GM19438 (cell line): ENCODE measurements around the gene MARK3.

Experiments used
- ATAC-seq: cut with Tn5 transposase; IDR thresholded peaks from one replicate; pipeline ENCODE4 v1.9.1; 2021; ENCODE audit warnings: low read depth; ENCODE audit not compliant: unreplicated experiment

The MARK3 gene

DNA sequence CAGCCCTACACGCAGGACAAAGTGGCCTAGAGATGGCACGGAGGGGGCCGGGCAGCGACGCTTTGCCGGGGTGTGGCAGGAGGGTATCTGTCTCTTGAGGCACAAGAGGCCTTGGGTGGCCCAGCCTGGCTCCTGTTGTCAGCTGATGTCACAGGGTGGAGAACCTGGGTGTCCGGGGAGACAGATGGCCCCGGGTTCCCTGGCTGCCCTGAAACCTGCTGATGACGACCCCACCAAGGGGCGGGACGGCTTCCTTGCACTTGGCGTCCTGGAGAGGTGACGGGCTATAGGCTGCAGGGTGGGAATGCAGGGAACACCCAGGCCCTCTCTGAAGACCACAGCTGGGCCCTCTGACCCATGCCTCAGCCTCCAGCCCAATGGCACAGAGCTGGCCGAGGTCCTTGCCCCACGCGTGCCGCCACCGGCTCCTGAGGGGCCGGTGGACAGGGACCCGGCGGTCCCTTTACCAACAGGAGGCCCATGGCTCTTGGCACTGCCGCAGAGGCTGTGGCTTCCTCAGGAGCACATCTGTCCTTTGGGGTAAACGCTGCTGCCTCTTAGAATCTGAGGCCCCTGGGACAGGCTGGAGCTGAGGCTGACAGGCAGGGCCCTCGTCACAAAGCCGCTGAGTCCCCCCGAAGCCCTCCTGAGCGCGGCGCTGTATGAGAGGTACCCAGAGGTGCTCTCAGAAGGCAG lies 160.2 kb downstream of the MARK3 start:
- no peak for ATAC-seq

GRCh38 chr14:103545915-103546651 lies 160.9 kb downstream of the MARK3 start:
- ATAC-seq = no peak

- no peak for ATAC-seq
Measured at GRCh38 chr14:103546652-103547454, 161.6 kb downstream of the MARK3 start.

DNA sequence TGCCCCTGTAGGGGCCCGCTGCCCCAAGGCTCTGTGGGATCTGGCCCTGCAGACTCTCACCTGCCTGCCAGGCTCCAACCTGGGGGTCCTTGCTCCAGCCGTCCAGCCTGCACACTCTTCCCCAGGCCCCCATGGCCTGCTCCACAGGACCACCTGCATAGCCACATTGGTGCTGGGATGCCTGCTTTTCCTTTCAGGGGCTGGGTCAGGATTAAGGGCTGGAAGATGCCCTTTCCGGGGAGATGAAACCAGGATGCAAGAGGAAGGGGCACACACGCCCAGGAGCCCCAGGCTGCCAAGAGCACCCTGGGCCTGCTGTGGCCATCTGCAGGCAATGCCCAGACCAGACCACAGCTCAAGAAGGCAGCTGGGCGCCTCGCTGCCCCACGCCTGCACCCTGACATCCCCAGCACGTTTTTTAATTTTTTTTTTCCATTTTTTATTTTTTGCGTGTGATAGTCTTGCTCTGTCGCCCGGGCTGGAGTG lies 162.3 kb downstream of the MARK3 start:
- ATAC-seq = no peak

DNA sequence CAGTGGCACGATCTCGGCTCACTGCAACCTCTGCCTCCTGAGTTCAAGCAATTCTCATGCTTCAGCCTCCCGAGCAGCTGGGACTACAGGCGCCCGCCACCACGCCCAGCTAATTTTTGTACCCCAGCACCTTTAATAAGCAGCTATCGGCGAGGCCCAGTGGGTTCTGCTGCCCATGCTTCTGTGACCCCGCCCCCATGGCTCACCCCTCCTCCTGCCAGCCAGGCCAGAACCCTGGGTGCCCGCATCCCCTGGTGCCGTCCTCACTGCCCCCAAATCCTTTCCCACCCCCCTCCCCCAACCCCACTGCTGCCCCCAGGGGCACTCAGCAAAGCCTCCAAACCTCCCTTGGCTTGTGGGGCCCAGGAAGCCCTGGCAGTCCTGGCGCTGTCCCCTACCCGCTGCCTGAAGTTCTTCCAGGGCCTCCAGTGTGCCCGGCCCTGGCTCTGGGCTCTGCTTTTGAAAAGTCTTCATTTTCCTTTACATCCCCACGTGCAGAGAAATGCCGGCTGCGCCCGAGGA lies 162.8 kb downstream of the MARK3 start:
- ATAC-seq = no peak

DNA sequence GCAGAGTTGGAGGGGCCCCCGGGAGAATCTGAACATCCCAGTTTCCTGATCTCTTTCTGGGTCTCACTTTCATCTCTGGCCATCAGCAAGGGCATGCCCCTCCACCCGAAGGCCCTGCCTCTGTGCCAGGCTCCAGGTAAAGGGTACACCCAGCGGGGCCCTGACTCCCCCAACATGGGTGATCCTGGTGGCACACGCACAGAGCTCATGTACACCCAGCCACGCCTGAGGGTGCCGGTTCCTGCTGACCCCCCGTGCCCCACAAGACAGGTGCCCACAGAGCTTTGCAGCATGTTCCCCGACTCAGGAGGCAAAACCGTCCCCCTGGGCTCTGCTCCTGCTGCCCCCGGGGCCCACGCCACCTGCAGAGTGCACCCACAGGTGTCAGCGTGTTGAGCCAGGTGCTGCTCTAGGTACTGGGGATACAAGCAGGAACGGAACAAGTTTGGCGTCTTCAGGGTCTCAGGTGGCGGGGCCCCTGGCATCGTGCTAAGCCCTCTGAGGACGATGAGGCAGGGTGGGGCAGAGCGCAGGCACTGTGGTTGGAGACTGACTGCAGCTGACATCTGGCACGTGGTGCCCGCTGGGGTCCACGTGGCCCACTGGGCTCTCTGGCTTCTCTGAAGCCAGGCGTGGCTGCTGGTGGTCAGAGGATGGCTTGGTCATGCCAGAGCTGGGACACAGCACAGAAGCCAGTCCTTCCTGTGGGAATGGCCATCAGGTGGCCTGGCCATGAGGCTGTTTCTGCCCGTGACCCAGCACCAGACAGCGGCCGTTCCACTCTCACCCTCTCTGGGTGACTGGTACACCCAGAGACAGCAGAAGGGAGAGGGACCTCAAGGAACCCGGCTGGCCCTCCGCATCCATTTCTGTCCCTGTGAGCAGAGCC lies 163.5 kb downstream of the MARK3 start:
- no peak for ATAC-seq

DNA sequence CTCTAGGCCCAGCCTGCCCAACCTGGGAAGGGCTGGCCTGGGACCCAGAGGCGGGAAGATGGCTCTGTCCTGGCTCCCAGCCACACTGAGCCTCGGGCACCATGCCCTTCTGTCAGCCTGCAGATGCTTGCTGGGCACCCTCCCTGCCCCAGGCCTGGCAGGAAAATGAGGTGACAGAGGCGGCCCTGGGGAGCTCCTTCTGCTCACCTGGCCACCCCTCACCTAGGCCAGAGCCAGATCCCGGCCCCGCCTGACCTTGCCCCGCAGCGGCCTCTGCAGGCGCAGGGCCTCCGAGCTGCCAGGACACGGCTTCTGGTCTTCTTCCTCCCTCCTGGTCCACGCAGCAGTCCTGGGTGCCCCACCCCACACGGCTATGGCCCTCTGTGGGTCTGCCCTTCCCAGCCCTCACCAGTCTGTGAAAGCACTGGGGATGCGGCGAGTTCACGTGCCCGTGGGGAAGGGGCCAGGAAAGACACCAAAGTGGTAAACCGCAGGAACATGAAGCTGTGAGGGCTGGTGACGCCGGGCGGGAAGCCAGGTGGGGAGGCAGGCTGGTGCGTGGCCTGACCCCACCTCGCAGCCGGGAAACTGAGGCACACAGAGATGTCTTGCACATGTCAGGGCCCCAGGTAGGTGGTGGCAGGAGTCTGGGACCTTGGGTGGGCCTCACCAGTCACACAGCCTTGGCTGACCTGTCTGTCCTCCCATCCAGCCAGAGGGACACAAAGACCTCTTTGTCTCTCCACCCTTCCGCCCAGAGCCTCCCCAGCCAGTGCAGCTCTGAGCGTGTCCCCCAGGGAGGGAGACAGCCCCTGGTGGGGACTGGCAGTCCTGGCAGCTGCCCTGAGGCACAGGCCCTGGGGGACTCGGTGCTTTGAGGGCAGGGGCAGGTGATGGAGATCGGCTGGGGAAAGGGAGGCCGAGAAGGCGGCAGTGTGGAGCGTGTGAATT lies 164.4 kb downstream of the MARK3 start:
- ATAC-seq = no peak

DNA sequence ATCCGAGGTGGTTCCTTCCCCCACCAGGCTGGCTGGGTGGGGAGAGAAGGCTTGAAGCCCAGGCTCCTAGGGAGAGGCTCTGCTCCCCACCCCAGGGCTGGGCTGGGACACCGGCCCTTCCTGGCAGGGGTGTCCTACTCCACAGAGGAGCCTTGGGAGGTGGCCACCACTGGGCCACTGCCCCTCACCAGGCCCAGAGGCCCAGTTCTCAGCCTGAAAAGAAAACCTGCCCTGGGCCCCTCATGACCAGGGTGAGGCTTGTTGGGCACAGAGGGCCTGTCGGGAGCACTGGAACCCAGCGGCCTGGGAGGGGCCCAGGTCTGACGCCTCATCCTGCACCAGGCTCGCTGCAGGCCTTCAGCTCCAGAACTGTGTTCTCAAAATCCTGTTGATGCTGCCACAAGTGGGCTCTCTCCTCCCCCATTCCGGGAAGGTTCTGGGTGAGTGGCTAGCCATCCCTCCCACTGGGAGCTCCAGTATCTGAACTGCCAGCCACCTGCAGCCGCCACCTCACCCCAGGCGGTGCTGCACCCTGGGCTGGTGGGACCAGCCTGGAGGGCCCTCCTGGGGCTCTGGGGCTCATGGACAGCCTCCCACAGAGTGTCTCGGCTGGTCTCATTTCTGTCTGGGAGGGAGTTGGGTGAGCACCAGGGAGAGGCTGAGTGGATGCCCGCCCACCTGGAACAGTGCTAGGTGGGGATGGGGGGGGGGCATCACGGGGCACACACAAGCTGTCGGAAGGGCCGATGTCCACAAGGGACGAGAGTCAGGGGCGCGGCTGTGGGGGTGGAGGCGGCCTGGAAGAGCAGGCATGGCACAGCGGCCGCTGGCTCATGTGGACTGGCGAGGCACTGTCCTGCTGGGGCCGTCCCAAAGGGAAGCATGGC lies 165.5 kb downstream of the MARK3 start:
- ATAC-seq = no peak

DNA sequence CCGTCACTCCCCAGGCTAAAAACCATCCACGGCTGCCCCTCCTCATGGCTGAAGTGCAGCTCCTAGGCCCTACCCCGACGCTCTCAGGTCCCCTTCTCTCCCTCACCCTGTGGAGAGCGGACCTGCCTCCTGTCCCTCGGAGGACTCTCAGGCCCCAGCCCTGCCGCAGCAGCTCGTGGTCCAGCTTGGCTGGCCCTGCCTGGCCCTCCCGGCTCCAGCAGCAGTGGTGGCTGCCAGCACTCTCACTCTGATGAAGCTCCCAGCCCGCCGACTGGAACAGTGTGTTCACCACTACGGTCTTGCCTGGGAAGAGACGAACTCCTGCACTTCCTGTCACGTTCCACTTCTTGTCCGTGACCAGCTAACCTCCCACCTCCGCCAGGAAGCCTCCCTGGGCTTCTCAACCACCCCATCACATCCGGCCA lies 166.1 kb downstream of the MARK3 start:
- ATAC-seq = no peak

DNA sequence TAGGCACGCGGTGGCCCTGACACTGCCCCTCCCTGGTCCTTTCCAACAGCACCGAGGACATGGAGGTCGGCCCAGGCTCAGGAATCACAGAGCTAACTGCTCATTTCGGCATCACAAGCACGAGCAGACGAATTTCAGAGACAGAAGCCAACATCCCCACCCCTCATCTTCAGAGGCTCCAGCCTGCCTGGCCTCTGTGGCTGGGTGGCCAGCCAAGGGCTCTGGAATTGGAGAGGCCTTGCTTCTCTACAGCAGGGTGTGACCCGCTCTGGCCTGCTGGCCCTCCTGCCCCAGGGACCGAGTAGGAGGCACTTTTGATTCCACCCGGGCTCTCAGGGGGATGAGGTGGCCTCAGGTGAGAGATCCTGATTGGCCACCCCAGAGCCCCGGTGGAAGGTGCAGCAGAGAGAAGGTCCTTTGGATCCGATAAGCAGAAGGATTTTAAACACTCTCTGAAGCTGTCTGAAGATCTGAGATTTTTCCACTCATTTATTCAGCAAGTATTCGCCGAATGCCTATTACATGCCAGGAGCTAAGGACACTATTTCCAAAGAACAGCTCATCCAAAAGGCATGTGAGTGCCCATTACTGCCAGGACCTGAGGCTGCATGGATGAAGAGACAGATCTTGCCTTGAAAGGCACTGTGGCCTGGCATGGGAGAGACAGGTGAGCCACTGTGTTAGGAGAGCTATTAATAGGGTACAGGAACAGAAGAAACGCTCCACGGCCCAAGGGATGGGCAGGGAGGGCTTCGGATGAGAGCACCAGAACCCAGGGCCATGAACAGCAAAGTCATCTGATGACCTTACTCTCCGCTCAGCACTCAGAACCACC lies 167.0 kb downstream of the MARK3 start:
- no peak for ATAC-seq

DNA sequence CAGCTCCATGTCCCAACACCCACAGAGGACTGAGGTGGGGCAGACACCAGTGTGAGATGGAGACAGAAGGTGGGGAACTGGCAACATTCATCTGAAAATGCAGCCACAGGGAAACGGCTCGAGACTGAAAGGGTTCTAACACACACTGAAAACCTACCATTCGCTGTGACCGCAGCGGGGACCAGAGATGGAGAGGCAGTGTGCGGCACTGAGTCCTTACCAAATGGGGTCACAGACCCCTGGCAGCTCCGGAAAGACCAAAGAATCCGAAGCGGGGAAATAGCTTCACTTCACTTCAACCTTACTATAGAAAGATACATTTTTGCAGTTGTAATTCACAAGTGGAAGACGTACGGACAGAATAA lies 167.6 kb downstream of the MARK3 start:
- no peak for ATAC-seq
